ENCODE results near the gene ERN1. TPM values are rescaled to one million over a fixed set of nuclear protein-coding genes. Genes with fewer than 3 reads are reported as not detected.
"Not testable (repeated sequence)": the region's sequence is repeated elsewhere in the genome, so short reads cannot be mapped to it uniquely, and the experiment has no call there.

Gene ERN1
- polyA plus RNA-seq, 5 donors = 8.5 to 13.6 (median 10.5) TPM

DNA sequence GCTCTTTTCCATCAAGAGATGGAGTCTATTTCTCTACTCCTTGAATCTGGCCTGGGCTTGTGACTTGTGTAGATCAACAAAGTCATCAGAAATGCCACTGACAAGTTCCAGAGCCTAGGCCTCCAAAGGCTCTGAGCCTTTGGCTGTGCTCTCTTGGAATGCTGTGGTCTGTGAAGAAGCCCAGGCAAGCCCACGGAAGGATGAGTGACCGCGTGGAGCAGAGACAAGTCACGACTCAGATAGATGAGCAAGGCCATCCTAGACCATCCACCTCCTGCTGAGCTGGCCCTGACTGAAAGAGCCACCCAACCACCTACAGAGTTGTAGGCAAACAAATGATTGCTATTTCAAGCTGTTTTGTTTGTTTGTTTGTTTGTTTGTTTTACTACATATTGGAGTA, 97.9 kb downstream of the ERN1 start:
- no peak for DNase-seq

DNA sequence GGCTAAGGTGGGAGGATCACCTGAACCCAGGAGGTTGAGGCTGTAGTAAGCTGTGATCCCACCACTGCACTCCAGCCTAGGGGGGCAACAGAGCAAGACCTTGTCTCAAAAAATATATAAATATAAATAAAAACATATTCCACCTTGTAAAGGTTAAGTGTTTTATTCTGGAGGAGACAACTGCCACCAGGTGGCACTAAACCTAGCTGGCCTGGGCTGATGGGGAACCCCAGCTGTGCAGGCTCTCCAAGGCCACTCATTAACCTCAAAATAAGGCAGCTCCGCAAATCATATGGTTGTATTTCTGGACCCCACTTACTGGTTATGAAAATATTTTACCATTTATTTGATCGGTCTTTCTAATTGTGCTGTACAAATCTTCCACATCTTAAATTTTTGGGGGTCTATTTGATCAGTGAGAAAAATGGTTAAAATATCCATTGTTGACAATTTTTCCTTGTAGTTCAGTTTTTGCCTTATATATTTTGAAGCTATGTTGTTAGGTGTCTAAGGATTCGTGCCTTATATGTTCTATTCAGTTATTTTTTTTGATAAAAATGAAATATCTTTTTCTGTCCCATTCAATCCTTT, 101.0 kb downstream of the ERN1 start:
- DNase-seq = no peak

DNA sequence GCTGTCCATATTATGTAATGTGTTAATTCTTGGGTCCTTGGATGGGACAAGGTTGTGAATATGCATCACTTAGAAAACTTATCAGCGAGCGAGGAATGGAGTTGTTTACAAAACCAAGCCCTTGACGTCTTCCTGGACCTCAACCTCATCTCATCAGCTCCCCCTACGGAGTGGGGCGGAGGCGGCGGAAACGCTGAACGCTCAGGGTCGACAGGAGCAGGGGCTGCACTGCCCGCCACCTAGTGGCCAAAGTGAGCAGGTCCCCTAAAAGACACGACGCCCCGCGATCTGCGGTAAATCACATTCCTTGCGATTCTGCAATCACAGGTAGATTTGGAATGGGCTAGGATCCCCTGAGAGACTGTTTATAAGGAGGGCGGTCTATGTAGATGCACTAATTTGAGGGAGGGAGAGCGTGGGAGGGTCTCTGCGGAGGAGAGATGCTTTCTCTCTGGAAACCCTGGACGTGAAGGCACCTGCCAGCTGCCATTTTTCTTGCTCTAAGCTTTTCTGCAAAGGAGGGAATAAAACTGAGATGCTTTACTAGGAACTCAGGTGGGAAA, 104.1 kb downstream of the ERN1 start:
- peak in 1 of 2 donors; percentile 42 for DNase-seq

DNA sequence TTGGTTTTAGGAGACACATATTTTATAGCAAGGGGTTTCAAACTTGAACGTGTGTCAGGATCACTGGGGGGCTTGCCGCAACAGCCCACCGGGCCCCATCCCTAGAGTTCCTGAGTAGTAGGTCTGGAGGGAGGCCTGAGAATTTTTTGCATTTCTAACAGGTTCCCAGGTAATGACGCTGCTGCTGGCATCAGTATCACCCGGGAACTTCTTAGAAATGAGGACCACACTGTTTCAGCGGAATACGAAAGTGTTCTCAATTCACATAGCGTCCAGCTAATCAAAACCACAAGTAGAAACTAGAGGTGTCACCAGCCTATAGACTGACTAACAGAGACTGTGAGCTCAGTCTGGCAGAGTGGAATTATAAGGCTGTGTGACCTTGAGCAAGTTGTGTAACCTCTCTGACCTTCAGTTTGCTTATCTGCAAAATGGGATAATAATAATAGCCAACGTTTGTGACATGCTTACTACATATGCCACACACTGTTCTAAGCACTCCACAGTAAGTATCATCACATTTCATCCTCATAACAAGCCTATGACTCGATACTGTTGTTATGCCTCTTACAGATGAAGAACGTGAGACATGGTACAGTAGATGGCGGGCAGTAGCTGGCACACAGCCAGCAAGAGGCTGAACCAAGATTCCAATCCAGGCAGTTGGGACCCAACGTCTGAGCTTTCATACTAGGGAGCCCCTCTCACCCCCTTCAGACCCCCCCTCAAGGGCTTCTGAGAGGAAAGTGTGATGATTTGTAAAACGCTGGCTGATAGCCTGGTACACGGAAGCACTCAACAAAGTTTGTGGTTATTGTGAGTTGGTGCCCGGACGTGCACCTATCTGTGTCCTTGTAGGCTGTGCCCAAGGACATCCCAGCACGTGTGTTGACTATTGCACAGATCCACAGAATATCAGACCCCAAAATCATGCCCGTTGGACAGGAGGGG, 104.9 kb downstream of the ERN1 start:
- no peak for DNase-seq

DNA sequence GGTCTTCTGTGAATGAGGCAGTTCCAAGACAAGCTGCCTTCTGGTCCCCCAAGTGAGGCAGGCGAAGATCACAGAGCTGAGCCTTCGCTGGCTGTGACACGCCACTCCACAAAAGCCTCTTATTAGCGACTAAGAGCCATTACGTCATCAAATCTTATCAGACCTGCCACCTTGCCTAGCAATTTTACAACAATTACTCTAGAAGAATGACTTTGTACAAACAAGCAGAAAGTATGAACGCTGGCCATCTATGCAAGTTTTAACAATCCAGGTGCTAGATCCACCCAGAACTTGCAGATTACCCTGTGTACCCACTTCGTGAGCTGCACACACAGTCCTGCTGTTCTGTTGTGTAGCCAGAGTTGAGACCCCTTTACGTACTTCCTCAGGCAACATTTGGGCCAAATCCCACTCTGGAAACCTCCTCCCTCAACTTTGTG, 105.7 kb downstream of the ERN1 start:
- DNase-seq = no peak

DNA sequence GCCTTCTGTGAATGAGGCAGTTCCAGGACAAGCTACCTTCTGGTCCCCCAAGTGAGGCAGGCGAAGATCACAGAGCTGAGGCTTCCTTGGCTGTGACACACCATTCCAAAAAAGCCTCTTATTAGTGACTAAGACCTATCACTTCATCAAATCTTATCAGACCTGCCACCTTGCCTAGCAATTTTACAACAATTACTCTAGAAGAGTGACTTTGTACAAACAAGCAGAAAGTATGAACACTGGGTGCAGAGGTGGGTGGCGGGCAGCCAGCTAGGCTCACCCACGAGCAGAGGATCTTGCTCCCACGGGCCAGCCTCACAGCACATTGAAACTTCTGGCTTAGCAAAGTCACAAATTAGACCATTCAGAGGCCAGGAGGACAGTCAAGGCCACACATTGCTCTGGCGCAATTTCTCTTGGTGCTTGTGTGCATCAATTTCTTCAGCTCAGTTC, 107.3 kb downstream of the ERN1 start:
- no peak for DNase-seq

DNA sequence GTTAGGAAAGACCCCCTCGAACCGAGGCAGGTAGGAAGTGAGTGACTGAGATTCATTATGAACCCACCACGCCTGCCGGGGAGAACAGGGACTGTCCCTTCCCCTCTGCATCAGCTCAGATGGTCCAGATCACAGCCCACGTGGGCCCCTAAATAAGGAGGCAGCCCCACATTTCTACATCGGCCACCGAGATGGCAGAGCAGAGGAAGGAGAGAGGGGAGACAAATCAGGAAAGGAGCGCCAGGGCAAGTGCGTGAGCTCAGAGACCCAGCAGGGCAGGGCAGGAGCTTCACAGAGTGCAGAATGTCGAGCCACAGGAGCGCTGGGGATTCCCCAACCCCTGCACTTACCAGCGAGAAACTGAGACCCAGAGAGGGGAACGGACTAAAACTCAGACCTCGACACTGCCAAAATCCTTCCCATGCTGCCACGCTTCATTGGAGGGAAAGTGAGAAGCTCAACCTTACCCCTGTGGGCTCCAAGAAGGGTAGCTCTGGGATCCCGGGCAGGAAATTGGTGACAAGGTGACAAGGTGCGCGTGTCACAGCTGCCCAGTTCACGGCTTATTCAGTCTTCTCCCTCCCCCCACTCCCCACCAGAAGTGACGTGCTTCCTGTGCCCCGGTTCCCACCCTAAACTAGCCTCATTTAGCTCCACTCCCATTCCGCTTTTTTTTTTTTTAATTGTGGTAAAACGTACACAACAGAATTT, 109.7 kb downstream of the ERN1 start, which contains the start of gene ICAM2:
TSS of gene ICAM2 (minus strand) at position 578 of the 711 bp plus-strand sequence. CDS start 13,942 bp downstream, outside the sequence.
- DNase-seq = no peak

DNA sequence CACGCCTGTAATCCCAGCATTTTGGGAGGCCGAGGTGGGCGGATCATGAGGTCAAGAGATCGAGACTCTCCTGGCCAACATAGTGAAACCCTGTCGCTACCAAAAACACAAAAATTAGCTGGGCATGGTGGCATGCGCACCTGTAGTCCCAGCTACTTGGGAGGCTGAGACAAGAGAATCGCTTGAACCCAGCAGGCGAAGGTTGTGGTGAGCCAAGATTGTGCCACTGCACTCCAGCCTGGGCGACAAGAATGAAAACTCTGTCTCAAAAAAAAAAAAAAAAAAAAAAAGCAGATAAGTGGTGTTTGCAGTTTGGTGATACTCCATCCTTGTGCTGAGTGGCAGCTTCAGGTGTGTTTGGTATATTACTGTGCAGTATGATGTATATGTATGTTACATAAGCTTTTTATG, 110.4 kb downstream of the ERN1 start:
- not testable (repeated sequence) for DNase-seq

DNA sequence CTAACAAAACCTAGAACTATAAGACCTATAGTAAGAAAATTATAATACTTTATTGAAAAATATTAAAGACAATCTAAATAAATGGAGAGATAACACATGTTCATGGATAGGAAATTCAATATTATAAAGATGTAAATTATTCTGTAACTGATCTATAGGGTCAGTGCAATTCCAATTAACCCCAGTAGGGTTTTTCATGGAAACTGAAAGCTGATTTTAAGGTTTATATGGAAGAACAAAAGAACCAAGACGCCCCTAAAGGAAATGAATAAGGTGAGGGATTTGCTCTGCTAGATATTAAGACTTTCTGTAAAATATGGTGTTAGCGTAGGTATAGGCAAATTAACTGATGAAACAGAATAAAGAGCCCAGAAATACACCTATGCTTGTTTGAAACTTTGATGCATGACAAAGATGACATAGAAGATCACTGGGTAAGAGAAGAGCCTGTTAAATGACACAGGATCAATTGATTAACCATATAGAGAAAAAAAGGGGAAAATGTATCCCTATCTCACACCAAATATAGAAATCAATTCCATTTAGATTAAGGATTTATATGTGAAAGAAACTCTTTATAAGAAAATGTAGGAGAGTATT, 112.5 kb downstream of the ERN1 start:
- DNase-seq = no peak

DNA sequence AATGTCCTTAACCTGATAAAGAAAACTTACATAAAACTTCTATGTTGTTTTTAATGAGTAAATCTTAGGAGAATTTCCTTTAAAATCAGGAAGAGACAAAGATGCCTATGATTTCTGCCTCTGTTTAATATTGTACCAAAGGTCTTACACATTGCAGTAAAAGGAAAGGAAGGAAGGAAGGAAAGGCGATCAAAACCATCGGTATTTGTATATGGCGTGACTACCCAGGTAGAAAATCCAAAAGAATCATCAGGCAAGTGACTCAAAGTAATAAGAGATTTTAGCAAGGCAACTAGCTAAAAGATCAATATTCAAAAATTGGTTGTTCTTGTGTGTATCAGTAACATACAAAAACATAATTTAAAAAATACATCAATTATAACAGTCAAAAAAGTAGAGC, 113.0 kb downstream of the ERN1 start:
- no peak for DNase-seq

DNA sequence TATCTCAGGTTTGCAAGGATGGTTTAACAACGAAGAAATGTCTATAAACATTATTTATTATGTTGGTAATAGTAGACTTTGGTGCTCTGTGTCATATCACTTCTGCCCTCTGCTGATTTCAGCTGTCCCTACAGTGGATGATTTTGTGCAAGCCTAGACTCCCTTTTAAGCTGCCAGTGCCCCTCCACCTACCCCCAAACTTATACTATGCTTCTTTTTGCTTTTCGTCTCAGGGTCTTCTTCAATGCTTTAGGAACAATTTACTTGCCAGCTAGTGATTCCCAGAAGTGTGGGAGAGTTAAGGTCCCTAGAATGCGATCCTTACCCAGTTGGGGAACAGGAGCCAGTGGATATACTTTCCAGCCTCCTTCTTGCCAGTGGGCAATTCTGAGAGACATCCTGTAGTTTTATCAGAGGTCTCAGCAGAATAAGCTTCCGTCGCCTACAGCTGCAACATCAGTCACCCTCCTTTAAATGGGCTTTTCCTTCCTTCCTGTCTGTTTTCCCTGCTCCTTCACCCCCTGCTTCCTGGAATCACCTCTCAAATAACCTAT, 113.6 kb downstream of the ERN1 start:
- no peak for DNase-seq

DNA sequence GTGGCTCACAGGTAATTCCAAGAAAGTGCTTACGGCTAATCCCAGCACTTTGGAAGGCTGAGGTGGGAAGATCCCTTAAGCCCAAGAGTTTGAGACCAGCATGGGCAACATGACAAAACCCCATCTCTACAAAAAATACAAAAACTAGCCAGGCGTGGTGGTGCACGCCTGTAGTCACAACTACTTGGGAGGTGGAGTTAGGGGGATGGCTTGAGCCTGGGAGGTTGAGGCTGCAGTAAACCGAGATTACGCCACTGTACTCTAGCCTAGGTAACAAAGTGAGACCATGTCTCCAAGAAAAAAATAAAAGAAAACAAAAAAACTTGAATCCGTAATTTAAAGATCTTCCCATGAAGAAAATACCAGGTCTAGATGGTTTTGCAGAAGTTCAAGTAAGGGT, 114.5 kb downstream of the ERN1 start:
- DNase-seq = no peak

DNA sequence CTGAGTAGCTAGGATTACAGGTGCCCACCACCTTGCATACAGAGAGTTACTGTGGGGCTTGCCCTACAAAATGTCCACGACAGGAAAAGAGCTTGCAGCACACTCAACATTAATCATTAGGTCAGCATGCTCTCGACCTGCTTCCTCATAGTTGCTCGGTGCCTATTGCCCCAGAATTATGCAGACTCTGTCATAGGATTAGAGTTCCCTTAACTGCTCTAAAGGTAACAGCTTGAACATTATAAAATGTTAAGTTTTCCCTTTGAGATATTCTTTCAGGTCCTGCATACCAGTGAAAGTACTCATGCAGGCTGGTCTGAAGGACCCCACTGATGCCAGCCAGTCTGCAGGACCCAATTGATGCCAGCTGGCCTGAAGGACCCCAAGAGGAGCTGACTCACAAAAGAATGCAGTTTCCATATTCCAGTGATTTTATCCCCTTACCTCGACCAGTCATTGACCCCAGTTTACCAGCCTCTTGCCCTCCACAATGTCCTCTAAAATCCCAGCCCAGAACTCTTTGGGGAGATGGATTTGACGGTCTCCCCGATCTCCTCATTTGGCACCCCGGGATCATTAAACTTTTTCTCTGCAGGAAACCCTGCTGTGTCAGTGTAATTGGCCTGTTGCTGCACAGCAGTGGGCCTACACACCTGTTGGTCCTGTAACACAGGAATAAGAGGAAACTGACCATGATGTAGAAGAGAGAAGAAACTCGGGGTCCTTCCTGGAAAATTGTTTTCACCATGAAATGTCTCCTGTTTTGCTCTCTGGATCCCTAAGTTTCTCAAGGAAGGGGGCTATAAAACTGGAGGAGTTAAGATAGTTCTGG, 120.2 kb downstream of the ERN1 start:
- DNase-seq = no peak

DNA sequence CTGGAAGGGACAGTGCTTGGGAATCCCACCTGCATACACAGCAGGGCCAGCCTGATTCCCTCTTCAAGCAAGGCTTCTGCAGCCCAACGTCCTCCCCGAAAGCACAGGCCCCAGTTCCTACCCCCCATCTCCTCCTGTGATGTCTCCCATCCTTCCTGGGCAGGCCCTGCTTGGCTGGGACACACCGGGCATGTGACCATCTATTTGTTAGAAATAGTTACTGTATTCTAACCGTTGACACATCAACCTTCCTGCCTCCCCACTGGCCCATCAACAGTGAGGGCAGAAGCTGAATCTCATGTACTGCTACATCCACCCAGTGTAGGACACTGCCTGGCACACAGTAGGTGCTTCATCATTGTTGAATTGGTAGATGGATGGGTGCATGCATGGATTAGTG, 121.1 kb downstream of the ERN1 start:
- no peak for DNase-seq

DNA sequence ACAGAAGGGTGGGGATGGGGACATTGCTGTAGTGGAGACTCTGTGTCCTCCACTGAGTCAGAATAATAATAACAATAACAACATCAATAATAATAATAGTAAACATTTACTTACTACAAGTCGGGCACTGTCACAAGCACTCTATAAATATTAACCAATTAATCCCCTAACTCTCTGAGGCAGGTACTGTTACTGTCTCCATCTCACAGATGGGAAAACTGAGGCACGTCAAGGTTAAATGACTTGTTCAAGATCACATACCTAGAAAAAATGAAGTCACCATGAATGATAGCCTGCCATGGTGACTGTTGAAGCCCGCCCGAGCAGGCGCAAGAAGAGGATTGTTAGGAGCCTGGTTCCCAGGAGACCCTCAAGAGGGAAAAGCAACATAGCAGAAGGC, 121.6 kb downstream of the ERN1 start:
- no peak for DNase-seq

DNA sequence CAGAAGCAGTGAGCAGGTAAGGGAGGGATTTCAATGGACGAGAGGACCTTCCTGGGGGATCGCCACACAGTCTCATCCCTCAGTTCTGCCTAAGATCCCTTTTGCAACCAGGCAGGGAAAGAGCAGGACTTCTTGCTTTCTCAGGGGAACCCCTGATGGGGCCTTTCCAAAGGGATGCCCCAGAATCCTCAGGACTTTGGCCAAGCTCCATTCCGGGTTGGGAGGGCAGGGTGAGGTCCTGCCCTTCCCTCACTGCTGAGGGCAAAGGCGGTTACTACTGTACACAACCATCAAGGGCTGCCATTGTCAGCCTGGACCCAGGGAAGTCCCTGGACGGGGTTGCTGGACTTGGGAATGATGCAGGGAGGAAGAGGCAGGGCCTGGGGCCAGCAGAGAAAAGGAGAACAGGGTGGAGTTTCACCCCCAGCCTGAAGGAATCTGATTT, 122.1 kb downstream of the ERN1 start:
- DNase-seq = no peak

DNA sequence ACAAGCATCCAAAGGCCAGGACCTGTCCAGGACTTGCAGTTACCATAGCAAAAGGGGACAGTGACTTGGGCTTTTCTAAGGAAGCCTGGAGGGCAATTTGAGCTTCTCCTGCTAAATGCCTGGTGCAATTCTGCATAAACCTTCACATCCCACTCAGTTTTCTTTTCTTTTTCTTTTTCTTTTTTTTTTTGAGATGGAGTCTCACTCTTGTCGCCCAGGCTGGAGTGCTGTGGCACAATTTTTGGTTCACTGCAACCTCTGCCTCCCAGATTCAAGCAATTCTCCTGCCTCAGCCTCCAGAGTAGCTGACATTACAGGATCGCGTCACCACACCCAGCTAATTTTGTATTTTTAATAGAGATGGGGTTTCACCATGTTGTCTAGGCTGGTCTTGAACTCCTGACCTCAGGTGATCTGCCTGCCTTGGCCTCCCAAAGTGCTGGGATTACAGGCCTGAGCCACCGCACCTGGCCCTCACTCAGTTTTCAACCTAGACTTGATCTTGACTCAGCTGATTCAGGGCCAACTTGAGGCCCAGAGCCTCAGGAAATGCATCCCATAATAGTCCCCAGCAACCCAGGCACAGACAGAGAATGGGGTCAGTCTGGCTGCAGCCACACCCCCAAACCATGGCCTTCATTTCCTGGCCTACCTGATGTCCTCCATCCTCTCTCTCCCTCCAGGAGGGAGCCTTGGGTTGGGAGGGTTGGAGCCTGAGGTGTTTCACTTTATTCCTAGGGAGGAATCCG, 122.7 kb downstream of the ERN1 start:
- not testable (repeated sequence) for DNase-seq

DNA sequence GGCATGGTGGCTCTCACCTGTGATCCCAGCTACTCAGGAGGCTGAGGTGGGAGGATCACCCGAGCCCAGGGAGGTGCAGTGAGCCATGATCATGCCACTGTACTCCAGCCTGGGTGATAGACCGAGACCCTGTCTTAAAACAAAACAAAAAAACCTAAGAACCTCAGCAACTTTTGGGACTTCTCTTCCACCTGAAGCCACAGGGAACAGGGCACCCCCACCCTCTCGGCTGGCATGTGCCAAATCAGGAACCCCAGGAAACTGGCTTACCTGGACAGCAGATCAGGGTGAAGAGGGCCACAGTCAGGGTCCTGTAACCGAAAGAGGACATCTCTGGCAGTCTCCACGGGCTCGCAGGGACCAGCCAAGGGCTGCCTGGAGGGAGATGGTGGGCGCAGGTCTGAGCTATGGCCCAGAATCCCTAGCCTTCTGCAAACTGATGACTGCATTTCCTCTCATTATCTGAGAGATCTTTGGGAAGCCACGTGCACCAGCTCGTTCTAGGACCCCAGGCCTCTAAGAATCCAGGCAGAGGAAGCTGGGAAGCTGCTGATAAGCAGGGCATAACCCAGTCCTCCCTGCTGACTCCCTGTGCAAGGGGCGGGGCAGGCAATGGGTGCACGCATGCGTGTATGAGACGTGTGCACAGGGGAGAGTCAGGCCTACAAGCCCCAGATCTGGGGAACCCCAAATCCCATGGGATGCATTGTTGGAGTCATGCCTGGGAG, 123.4 kb downstream of the ERN1 start:
- DNase-seq = no peak

DNA sequence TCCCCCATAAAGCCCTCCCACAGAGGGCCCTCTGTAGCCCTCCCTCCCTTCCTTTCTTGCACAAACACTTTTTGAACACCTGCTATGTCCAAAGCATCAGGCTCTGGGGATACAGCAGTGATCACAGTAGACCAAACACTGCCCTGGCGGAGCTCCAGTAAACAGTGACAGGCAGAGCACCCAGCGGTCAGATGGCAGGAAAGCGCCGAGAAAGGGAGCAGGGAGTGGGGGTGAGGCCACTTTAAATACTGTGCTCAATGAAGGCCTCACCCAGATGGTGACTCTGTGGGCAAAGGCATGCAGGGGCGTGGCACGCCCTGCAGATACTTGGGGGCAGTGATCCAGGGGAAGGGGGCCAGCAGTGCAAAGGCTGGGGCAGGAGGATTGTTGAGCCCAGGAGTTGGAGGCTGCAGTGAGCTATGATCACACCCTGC, 124.2 kb downstream of the ERN1 start:
- peak in 1 of 2 donors; percentile 57 for DNase-seq

All from right lung (tissue), 5 donors.